Chondrocyte (in vitro differentiated cells): ENCODE results near the gene MRPL37. TPM values are rescaled to one million over a fixed set of nuclear protein-coding genes. Genes with fewer than 3 reads are reported as not detected.
A peak's percentile ranks its signal among the peaks of the same experiment; 100 is the strongest.

ENCODE experiments used
- DNase-seq: peaks from one replicate; pipeline ENCODE4 v3.0.0; 2021; ENCODE audit warnings: mixed read lengths, low spot score
- H3K27ac Mint-ChIP-seq: one replicate; pipeline ENCODE4 v1.8.0; 2021; ENCODE audit warnings: mild to moderate bottlenecking, moderate library complexity, mixed read lengths; ENCODE audit not compliant: unreplicated experiment
- H3K27me3 Mint-ChIP-seq: 2 replicates; pipeline ENCODE4 v1.8.0; 2021; ENCODE audit warnings: low read depth, mixed read lengths
- H3K36me3 Mint-ChIP-seq: 2 replicates; pipeline ENCODE4 v1.8.0; 2021; ENCODE audit warnings: low read depth, mixed read lengths
- H3K4me1 Mint-ChIP-seq: 2 replicates; pipeline ENCODE4 v1.8.0; 2021; ENCODE audit warnings: low read depth, mild to moderate bottlenecking, mixed read lengths
- H3K4me3 Mint-ChIP-seq: one replicate; pipeline ENCODE4 v1.8.0; 2021; ENCODE audit warnings: mild to moderate bottlenecking, moderate library complexity, mixed read lengths; ENCODE audit not compliant: unreplicated experiment
- H3K9me3 Mint-ChIP-seq: 2 replicates; pipeline ENCODE4 v1.8.0; 2021; ENCODE audit warnings: low read depth, mixed read lengths
- CTCF ChIP-seq: fragments of 200-600 bp; sonication (generic); IDR thresholded peaks from 2 replicates; pipeline ENCODE4 v1.5.0; 2021; ENCODE audit warnings: antibody characterized with exemption, mild to moderate bottlenecking, moderate library complexity
- total RNA-seq: library from RNA; stranded (reverse); gene quantifications from 3 replicates; pipeline ENCODE4 v1.2.1, GENCODE V29; 2021

Gene MRPL37
- total RNA-seq, 1 donor from 2014 or later, result 66.9 TPM

GRCh38 chr1:54219688-54220003, 19.7 kb downstream of the MRPL37 start:
- no peaks in the 10 kb centered on the region for H3K9me3 Mint-ChIP-seq
- peaks cover 30% of the 10 kb centered on the region for H3K36me3 Mint-ChIP-seq
- no peaks in the 10 kb centered on the region for H3K27me3 Mint-ChIP-seq
- TF ChIP-seq CTCF, result no peak
- no peak for DNase-seq
- no peak overlapping the region for H3K4me3 Mint-ChIP-seq
- H3K4me1 Mint-ChIP-seq, result peaks cover 15% of the 10 kb centered on the region
- peak overlapping the region; percentile 67 for H3K27ac Mint-ChIP-seq

GRCh38 chr1:54220004-54220811, 20.2 kb downstream of the MRPL37 start:
- no peaks in the 10 kb centered on the region for H3K9me3 Mint-ChIP-seq
- H3K27me3 Mint-ChIP-seq, result no peaks in the 10 kb centered on the region
- H3K36me3 Mint-ChIP-seq, result peaks cover 28% of the 10 kb centered on the region
- peaks cover 15% of the 10 kb centered on the region for H3K4me1 Mint-ChIP-seq
- no peak for DNase-seq
- no peak overlapping the region for H3K4me3 Mint-ChIP-seq
- TF ChIP-seq CTCF, result no peak
- peak overlapping the region; percentile 67 for H3K27ac Mint-ChIP-seq

- Mint-ChIP-seq H3K9me3 (no peaks in the 10 kb centered on the region), H3K4me1 (peaks cover 22% of the 10 kb centered on the region), H3K36me3 (peaks cover 21% of the 10 kb centered on the region), H3K27me3 (no peaks in the 10 kb centered on the region), H3K4me3 (no peak overlapping the region), H3K27ac (peak overlapping the region; percentile 17)
- no peak for TF ChIP-seq CTCF
- no peak for DNase-seq
Observed at GRCh38 chr1:54221113-54221834, 21.3 kb downstream of the MRPL37 start.

GRCh38 chr1:54221867-54222484, 22.0 kb downstream of the MRPL37 start:
- Mint-ChIP-seq H3K27ac (no peak overlapping the region), H3K9me3 (no peaks in the 10 kb centered on the region), H3K27me3 (no peaks in the 10 kb centered on the region), H3K4me1 (peaks cover 29% of the 10 kb centered on the region), H3K4me3 (no peak overlapping the region), H3K36me3 (peaks cover 15% of the 10 kb centered on the region)
- DNase-seq, result no peak
- no peak for TF ChIP-seq CTCF

GRCh38 chr1:54222711-54223110, 22.7 kb downstream of the MRPL37 start:
- DNase-seq, result no peak
- H3K4me1 Mint-ChIP-seq, result peaks cover 36% of the 10 kb centered on the region
- no peak overlapping the region for H3K27ac Mint-ChIP-seq
- H3K9me3 Mint-ChIP-seq, result no peaks in the 10 kb centered on the region
- no peak for TF ChIP-seq CTCF
- no peak overlapping the region for H3K4me3 Mint-ChIP-seq
- H3K36me3 Mint-ChIP-seq, result peaks cover 10% of the 10 kb centered on the region
- H3K27me3 Mint-ChIP-seq, result no peaks in the 10 kb centered on the region
